Suprapubic skin (tissue), 4 donors: ENCODE measurements around the gene AUTS2.

Source experiments
- EP300 ChIP-seq: sonication (generic); formaldehyde crosslinking; IDR thresholded peaks from one replicate; pipeline ENCODE4 v1.6.1; 2017; ENCODE audit warnings: antibody characterized with exemption
- POLR2A ChIP-seq, 2 donors: fragments of 450-650 bp; IDR thresholded peaks; one replicate each; pipeline ENCODE4 v1.6.1; 2017; ENCODE audit warnings: antibody characterized with exemption in 2 of 2, mild to moderate bottlenecking in 2 of 2, moderate library complexity in 2 of 2
- POLR2AphosphoS5 ChIP-seq, 3 donors: sonication (generic); formaldehyde crosslinking; IDR thresholded peaks; one replicate each; pipeline ENCODE4 v1.6.1; 2017; ENCODE audit warnings: antibody characterized with exemption in 3 of 3
- TF ChIP-seq, protein P1 (sequence below), 2 donors: fragments of 200-600 bp in 1 of 2; fragments of 450-650 bp in 1 of 2; sonication (generic) in 1 of 2; IDR thresholded peaks; one replicate each; pipeline ENCODE4 v1.5.1; 2016 to 2019; ENCODE audit warnings: antibody characterized with exemption in 2 of 2, mild to moderate bottlenecking in 1 of 2, moderate library complexity in 1 of 2

GRCh38 chr7:70092314-70093204 is 494.3 kb downstream of the AUTS2 start:
- no peak for TF ChIP-seq POLR2A (IDR thresholded peaks at IDR 0.05)
- TF ChIP-seq, protein P1, sequence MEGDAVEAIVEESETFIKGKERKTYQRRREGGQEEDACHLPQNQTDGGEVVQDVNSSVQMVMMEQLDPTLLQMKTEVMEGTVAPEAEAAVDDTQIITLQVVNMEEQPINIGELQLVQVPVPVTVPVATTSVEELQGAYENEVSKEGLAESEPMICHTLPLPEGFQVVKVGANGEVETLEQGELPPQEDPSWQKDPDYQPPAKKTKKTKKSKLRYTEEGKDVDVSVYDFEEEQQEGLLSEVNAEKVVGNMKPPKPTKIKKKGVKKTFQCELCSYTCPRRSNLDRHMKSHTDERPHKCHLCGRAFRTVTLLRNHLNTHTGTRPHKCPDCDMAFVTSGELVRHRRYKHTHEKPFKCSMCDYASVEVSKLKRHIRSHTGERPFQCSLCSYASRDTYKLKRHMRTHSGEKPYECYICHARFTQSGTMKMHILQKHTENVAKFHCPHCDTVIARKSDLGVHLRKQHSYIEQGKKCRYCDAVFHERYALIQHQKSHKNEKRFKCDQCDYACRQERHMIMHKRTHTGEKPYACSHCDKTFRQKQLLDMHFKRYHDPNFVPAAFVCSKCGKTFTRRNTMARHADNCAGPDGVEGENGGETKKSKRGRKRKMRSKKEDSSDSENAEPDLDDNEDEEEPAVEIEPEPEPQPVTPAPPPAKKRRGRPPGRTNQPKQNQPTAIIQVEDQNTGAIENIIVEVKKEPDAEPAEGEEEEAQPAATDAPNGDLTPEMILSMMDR (IDR thresholded peaks at IDR 0.05), result no peak
- TF ChIP-seq EP300, result no peak
- no peak for TF ChIP-seq POLR2AphosphoS5 (IDR thresholded peaks at IDR 0.05)
